H1 (cell line): ENCODE data around the gene NR2F1. TPM values are rescaled to one million over a fixed set of nuclear protein-coding genes. Genes with fewer than 3 reads are reported as not detected.

Experiments used
- BACH1 ChIP-seq: IDR thresholded peaks from 2 replicates; pipeline ENCODE4 v1.6.1; 2012; ENCODE audit warnings: low read length, improper control_type of control experiment
- CHD1 ChIP-seq: IDR thresholded peaks from 2 replicates; pipeline ENCODE4 v1.6.1; 2012; ENCODE audit warnings: low read depth, low read length, improper control_type of control experiment
- CHD2 ChIP-seq: IDR thresholded peaks from 2 replicates; pipeline ENCODE4 v1.6.1; 2012; ENCODE audit warnings: low read length, improper control_type of control experiment
- CHD7 ChIP-seq: fragments of 300-600 bp; sonication (generic); IDR thresholded peaks from 2 replicates; pipeline ENCODE4 v1.7.1; 2012; ENCODE audit warnings: low read length, moderate library complexity, mild to moderate bottlenecking, inconsistent platforms; ENCODE audit not compliant: insufficient replicate concordance
- EGR1 ChIP-seq: IDR thresholded peaks from 2 replicates; pipeline ENCODE4 v1.6.1; 2011; ENCODE audit warnings: low read depth, low read length, borderline replicate concordance
- FOSL1 ChIP-seq: IDR thresholded peaks from 2 replicates; pipeline ENCODE4 v1.6.1; 2011; ENCODE audit warnings: mild to moderate bottlenecking, low read depth, low read length, moderate library complexity; ENCODE audit not compliant: insufficient read depth
- MAX ChIP-seq: IDR thresholded peaks from 2 replicates; pipeline ENCODE4 v1.6.1; 2012; ENCODE audit warnings: inconsistent platforms
- NANOG ChIP-seq: IDR thresholded peaks from 2 replicates; pipeline ENCODE4 v1.6.1; 2011; ENCODE audit warnings: low read length, low read depth, mild to moderate bottlenecking, inconsistent platforms; ENCODE audit not compliant: insufficient read depth, poor library complexity, severe bottlenecking
- POLR2A ChIP-seq, 2 experiments: IDR thresholded peaks; 1 replicate in 1 of 2; 2 replicates in 1 of 2; pipeline ENCODE4 v1.6.1; 2011; ENCODE audit warnings: low read depth in 2 of 2, low read length in 2 of 2, mild to moderate bottlenecking in 2 of 2; ENCODE audit errors: control extremely low read depth in 1 of 2
- POLR2AphosphoS5 ChIP-seq: IDR thresholded peaks from 2 replicates; pipeline ENCODE4 v1.6.1; 2011; ENCODE audit warnings: low read depth, low read length
- SP1 ChIP-seq: IDR thresholded peaks from 2 replicates; pipeline ENCODE4 v1.6.1; 2011; ENCODE audit warnings: low read depth, low read length
- TAF7 ChIP-seq: optimal IDR thresholded peaks from 2 replicates; pipeline ENCODE3; 2011; ENCODE audit warnings: low read depth, mild to moderate bottlenecking, inconsistent platforms, low read length, moderate library complexity, borderline replicate concordance
- ZNF274 ChIP-seq: IDR thresholded peaks from 2 replicates; pipeline ENCODE4 v1.7.0; 2012; ENCODE audit warnings: low read length, borderline replicate concordance; ENCODE audit errors: extremely low read depth
- polyA plus RNA-seq, 7 experiments: library from polyadenylated mRNA; depleted of rRNA in 3 of 7; stranded (reverse) in 5 of 7; unstranded in 2 of 7; fragments of >200 nt in 5 of 7; fragments of 200-250 nt in 2 of 7; gene quantifications; 1 replicate in 5 of 7; 2 replicates in 1 of 7; 4 replicates in 1 of 7; pipeline versions ENCODE4 v1.2.1 to v1.2.3, GENCODE V29; 2011 to 2013; ENCODE audit warnings: missing spikeins in 2 of 7, mixed read lengths in 2 of 7
- total RNA-seq: library from RNA; stranded (reverse); fragmentation: NEBNext Ultra II Directional; extraction: Animal tissue kit (Norgen Biotek cat#: 25700); gene quantifications from 2 replicates; pipeline ENCODE4 v1.2.1, GENCODE V29; 2021

The NR2F1 gene
- total and polyA plus RNA-seq, 2 of the 8 experiments (the other 6 are each of a cell fraction or from before 2014, with no cell fraction given): not detected

GRCh38 chr5:93590493-93590892 is 7.5 kb downstream of the NR2F1 start (continued):
- TF ChIP-seq CHD7 (no peak), NANOG (no peak), TAF7 (no peak), BACH1 (no peak), SP1 (no peak), ZNF274 (no peak), POLR2AphosphoS5 (no peak), EGR1 (no peak), POLR2A (IDR thresholded peaks at IDR 0.05; ENCODE audit: control extremely low read depth in 1 of 2, low read depth in 2 of 2, low read length in 2 of 2) (no peak), CHD1 (no peak), CHD2 (no peak), MAX (no peak), FOSL1 (no peak)
